NCI-H2107 (cell line): ENCODE results near the gene CDK13.

Source experiments
- DNase-seq: peaks from one replicate; lab custom pipeline; 2025; lab: John Stamatoyannopoulos, UW

Gene CDK13

DNA sequence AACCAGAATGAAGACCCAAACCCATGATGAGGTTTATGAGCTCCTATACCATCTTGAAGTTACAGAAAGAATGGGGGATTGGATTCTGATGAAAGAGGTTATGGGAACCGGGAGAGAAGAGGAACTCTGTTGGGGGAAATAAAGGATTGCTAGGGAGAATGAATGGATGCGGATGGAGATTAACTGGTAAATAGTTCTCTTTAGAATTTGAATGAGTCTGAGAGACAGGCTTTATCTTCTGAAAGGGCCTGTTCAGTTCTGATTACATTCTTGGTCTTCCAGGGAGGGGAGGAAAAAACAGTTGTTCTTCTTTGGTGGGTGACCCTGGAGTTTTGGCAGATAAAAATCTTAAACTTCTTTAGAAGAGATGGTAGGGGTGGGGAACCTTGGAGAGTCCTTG lies 198.6 kb downstream of the CDK13 start:
- no peak for DNase-seq
